PC-9 (cell line): ENCODE measurements around the gene ABLIM2.

ENCODE experiments used
- CTCF ChIP-seq: fragments of 200-600 bp; sonication (generic); conservative IDR thresholded peaks from 2 replicates; pipeline ENCODE4 v1.6.1; 2017; ENCODE audit warnings: mixed run types, antibody characterized with exemption, mild to moderate bottlenecking, moderate library complexity
- EZH2 ChIP-seq: fragments of 200-600 bp; sonication (generic); IDR thresholded peaks from 2 replicates; pipeline ENCODE4 v1.8.0; 2017; ENCODE audit warnings: antibody characterized with exemption, low read depth

GRCh38 chr4:8010618-8011017 lies 148.0 kb downstream of the ABLIM2 start:
- no peak for TF ChIP-seq CTCF
- TF ChIP-seq EZH2, result no peak
